OCI-LY1 (cell line): ENCODE data around the gene VAV2.

Experiments
- CTCF ChIP-seq: fragments of 200-600 bp; sonication (generic), shearing (Covaris generic); IDR thresholded peaks from 2 replicates; pipeline ENCODE4 v1.5.1; 2017; ENCODE audit warnings: mild to moderate bottlenecking, antibody characterized with exemption, low read length, moderate library complexity, mixed read lengths
- EZH2 ChIP-seq: fragments of 200-600 bp; sonication (generic), shearing (Covaris generic); IDR thresholded peaks from 2 replicates; pipeline ENCODE4 v1.8.0; 2017; ENCODE audit warnings: borderline replicate concordance, mixed run types, mild to moderate bottlenecking, antibody characterized with exemption, low read length, moderate library complexity, mixed read lengths

DNA sequence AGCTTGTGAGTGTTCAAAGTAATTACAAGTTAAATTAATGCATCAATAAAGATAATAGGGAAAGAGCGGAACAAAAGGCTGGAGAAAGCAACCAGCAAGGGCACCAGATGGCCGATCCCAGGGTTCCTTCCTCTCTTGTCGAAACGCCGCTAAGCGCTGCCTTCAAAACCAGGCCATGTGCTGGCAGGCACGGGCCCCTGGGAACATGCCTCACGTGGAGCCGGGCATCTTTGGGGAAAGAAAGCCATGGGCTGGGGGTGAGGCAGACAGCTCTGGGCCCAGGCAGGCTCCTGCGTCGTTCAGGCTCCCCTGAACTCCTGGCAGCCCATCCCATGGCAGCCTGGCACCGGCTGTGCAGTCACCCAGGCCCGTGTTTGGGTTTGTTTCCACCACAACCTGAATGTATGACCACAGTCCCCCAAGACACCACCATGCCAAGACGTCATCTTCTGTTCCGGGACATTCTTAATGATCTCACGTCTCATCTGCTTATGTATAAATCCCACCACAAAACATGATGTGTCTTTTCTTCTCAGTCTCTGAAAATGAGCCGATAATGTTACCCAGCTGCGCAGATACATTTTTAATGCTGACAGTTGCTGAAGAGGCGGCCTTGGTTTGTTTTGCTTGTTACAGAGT is 143.5 kb downstream of the VAV2 start:
- TF ChIP-seq EZH2, result no peak
- TF ChIP-seq CTCF, result no peak
